Measurements from ENCODE around the gene ZNF710.

Gene ZNF710

GRCh38 chr15:90002428-90002844 is 1.3 kb downstream of the ZNF710 start:
- DNase-seq (ENCODE audit: low read depth): peak; percentile 42

GRCh38 chr15:90003736-90004135 is 2.6 kb downstream of the ZNF710 start:
- no peak for DNase-seq (ENCODE audit: low read depth)
- H3K4me3 ChIP-seq (ENCODE audit: low read depth, low read length): no peak overlapping the region
- no peak for TF ChIP-seq CTCF (conservative IDR thresholded peaks at IDR 0.05; ENCODE audit: low read depth, low read length)

More at GRCh38 chr15:90002428-90002844, 1.3 kb downstream of the ZNF710 start:
- no peak for TF ChIP-seq CTCF (conservative IDR thresholded peaks at IDR 0.05; ENCODE audit: low read depth, low read length)
- H3K4me3 ChIP-seq (ENCODE audit: low read depth, low read length): peak overlapping the region; percentile 71

GRCh38 chr15:90004252-90004651 is 3.1 kb downstream of the ZNF710 start:
- no peak overlapping the region for H3K4me3 ChIP-seq (ENCODE audit: low read depth, low read length)
- TF ChIP-seq CTCF (conservative IDR thresholded peaks at IDR 0.05; ENCODE audit: low read depth, low read length): no peak
- no peak for DNase-seq (ENCODE audit: low read depth)

- DNase-seq (ENCODE audit: low read depth): peak; percentile 96
- TF ChIP-seq CTCF (conservative IDR thresholded peaks at IDR 0.05; ENCODE audit: low read depth, low read length): peak; percentile 9
- H3K4me3 ChIP-seq (ENCODE audit: low read depth, low read length): no peak overlapping the region
Observed at GRCh38 chr15:90004671-90005070, 3.5 kb downstream of the ZNF710 start.

- no peak for TF ChIP-seq CTCF (conservative IDR thresholded peaks at IDR 0.05; ENCODE audit: low read depth, low read length)
- H3K4me3 ChIP-seq (ENCODE audit: low read depth, low read length): no peak overlapping the region
- no peak for DNase-seq (ENCODE audit: low read depth)
Observed at GRCh38 chr15:90006217-90007075, 5.3 kb downstream of the ZNF710 start.

- H3K4me3 ChIP-seq (ENCODE audit: low read depth, low read length): no peak overlapping the region
- TF ChIP-seq CTCF (conservative IDR thresholded peaks at IDR 0.05; ENCODE audit: low read depth, low read length): no peak
- no peak for DNase-seq (ENCODE audit: low read depth)
Observed at GRCh38 chr15:90007076-90007460, 5.9 kb downstream of the ZNF710 start.

GRCh38 chr15:90008607-90009006 is 7.5 kb downstream of the ZNF710 start:
- H3K4me3 ChIP-seq (ENCODE audit: low read depth, low read length): no peak overlapping the region
- TF ChIP-seq CTCF (conservative IDR thresholded peaks at IDR 0.05; ENCODE audit: low read depth, low read length): no peak
- no peak for DNase-seq (ENCODE audit: low read depth)
